Epithelial cell of prostate (primary cell): ENCODE data around the gene KCTD1.

ENCODE experiments used
- DNase-seq: peaks from one replicate; pipeline ENCODE4 v3.0.0-alpha.2; 2011; ENCODE audit warnings: low read depth, low spot score
- H3K27ac ChIP-seq: fragments of 450-650 bp; 2 replicates; pipeline ENCODE4 v1.5.1; 2017; ENCODE audit warnings: mild to moderate bottlenecking

Gene KCTD1

DNA sequence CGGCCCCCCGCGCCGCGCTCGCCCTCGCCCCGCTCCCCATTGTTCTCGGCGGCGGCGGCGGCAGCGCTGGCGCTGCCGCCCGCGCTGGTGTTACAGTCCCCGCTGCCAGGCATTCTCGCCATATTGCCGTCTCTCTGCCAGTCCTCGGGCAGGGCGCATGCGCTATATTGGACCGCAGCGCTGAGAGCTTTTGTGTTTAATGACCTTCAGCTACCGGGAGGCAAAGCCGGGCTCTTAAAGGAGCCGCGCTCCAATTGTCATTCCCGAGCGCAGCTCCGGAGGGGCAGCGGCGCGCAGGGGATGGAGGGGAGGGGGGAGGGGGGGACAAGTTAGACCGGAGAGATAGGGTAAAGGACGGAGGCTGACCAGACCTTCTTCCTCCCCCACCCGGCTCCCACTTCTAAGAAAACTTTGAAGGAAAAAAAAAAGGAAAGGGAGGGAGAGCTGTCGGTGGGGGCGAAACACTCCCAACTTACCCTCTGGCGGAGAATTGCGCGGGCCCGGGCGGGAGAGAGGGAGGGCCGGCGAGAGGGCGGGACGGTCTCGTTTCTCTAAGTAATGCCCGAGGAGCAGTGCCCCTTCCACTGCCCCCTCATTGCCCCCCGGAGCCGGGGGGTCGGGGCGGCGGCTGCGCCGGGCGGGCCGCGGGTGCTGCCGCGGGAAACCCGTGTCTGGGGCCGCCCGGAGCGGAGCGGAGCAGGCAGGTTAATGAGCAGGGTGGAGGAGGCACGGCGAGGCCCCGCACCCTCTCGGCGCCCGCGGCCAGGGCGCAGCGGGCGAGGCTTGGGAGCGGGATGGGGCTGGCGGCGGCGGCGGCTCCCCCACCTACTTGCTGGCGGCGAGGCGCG, at the start of gene KCTD1:
Gene KCTD1, minus strand, starts transcription at position 139 of the 848 bp plus-strand sequence. Its CDS starts 17 bp downstream, at position 122.
- peak within 1 kb of the TSS; percentile 94 for H3K27ac ChIP-seq
- no peak for DNase-seq

DNA sequence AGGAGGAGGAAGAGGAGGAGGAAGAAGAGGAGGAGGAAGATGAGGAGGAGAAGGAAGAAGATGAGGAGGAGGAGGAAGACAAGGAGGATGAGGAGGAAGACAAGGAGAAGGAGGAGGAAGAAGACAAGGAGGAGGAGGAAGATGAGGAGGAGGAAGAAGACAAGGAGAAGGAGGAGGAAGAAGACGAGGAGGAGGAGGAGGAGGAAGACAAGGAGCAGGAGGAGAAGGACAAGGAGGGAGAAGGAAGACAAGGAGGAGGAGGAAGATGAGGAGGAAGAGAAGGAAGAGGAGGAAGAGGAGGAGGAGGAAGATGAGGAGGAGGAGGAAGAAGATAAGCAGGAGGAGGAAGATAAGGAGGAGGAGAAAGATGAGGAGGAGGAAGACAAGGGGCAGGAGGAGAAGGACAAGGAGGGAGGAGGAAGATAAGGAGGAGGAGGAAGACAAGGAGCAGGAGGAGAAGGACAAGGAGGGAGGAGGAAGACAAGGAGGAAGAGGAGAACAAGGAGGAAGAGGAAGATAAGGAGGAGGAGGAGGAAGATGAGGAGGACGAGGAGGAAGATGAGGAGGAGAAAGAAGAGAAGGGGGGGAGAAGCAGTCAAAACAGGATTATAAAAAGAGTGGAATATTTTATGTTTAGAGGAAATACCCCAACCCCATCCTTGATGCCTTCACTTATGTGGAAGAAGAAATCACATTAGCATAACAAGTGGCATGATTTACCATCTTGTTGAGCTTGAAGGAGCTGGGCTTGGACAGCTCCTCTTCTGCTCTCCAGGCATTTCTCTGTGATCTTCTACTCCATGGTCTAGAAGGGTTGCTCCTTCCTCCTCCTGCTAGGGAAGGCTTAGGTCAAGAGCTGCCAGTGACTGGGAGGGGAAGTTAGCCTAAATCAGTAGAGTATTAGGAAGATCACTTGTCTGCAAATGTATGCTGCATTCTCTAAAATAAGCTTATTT, 45.3 kb upstream of the KCTD1 start:
- DNase-seq: no peak
- H3K27ac ChIP-seq: no peak overlapping the region

DNA sequence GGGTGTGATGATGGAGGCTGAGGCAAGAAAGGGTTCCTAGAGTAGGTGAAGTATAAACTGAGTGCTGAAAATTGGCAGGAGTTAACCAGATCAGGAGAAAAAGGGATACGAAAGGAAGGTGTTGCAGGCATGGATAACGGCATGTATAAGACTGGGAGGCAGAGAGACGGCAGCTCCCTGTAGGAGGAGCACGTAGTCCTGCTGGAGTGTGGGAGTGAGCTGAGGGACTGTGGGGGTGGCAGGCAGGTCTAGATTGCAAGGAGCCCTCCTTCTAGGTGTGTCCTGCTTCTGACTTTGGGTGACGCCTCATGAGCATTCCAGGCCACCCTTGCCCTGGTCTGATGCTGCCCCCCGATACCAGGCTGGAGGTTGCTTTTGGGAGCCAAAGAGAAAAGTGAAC, 36.4 kb upstream of the KCTD1 start:
- DNase-seq: no peak
- no peak overlapping the region for H3K27ac ChIP-seq

DNA sequence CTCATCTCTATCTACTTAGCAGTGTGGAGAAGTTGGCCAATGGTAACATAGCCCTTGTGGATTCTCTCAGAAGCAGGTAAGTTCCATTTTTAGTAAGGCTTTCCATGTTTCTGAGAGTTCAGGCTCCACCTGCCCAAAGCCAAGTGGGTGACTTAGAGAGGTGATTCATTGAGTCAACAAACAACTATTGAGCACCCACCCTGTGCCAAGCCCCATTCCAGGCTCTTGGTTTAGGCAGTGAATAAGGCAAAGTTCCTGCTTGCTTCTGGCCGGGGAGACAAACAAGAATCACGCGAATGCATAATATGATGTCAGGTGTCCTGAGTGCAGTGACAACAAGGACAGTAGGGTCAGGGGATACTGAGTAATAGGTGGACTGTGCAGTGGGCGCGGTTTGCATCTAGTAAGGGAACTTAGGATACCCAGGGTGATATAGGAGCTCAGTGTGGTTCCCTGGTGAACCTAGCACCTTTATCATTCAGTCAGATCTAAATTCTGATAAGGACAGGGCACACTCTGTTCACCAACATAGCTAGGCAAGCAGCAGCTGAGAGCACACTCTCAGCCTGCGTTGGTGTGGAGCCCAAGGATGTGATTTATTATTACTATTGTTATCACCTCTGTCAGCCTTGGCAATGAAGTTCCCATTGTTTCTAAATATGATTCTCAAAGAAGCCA, 31.7 kb upstream of the KCTD1 start:
- peak; percentile 87 for DNase-seq
- H3K27ac ChIP-seq: peak overlapping the region; percentile 79

- DNase-seq: no peak
- H3K27ac ChIP-seq: peak overlapping the region; percentile 70
Observed at GRCh38 chr18:26575865-26576217, 27.5 kb upstream of the KCTD1 start.

GRCh38 chr18:26574958-26575864, 26.9 kb upstream of the KCTD1 start:
- H3K27ac ChIP-seq: peak overlapping the region; percentile 70
- DNase-seq: peak; percentile 57

DNA sequence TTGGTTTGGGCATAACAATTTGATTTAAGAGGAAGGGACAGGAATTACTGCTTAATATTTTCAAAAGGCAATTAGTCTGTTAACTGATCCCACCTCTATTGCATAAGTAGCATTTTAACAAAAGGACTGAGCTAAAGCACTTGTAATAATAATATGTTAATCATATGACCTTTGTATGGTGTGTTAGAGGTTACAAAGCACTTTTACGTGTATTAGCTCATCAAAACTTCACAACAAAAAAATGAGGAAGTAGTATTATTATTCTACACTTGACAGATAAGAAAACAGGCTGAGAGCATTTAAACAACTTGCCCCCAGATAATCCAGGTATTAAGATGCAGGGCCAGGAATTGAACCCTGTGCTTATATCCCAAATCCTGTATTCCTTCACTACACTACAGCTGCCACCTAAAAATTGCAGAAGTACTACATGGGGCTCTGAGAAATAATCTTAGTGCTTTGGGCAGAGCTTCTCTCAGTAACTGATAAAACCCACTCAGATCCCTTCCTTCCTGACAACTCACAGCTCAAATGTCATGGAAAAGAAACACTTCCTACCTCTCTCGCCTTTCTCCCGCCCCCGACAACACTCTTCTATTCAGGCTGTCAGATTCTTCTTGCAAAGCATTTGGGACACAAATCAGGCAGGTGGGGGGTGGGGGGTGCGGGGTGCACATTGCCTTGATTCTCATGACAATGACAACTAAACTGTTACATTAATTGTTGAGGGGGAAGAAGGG, 20.7 kb upstream of the KCTD1 start:
- H3K27ac ChIP-seq: no peak overlapping the region
- no peak for DNase-seq

GRCh38 chr18:26568513-26568912, 20.2 kb upstream of the KCTD1 start:
- no peak for DNase-seq
- no peak overlapping the region for H3K27ac ChIP-seq

- no peak overlapping the region for H3K27ac ChIP-seq
- DNase-seq: no peak
Observed at GRCh38 chr18:26566874-26567555, 18.7 kb upstream of the KCTD1 start.

GRCh38 chr18:26565514-26565913, 17.2 kb upstream of the KCTD1 start:
- no peak overlapping the region for H3K27ac ChIP-seq
- DNase-seq: no peak

DNA sequence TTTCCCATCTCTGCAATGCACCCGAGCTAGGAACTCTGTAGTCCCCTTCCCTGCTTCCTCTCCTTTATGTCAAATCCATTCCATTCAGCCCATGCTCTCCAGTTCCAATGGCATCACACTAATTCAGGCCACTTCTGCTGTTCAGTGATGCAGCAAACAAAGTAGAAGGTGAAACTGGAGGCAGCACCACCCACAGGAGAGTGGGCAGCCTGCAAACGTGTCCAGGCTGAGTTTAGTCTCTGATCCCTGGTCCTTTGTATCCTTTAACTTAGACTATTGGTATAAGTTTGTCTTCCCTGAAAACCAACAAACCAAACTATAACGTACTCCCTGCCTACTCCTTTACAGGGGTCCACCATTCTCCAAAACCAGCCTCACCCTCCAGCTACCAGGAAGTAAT, 14.7 kb upstream of the KCTD1 start:
- DNase-seq: no peak
- no peak overlapping the region for H3K27ac ChIP-seq

- no peak overlapping the region for H3K27ac ChIP-seq
- no peak for DNase-seq
Observed at GRCh38 chr18:26562568-26562967, 14.2 kb upstream of the KCTD1 start.

DNA sequence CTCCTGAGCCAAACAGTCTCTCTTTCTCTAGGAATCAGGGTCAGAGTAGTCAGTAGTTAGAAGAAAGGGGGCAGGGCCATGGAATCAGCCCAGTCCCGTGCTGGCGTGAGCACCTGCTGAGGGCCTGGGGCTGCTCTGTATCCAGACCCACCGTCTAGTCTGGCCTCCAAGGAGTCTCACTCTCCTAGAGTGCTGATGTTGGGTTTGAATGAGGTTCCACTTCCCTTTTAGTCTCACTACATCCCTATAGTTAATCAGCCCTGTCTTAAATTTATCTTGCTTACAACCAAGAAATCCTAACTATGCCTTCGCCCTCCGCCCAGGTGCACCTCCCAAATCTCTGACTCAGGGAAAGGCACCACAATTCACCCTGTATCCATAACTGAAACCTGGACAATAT, 13.4 kb upstream of the KCTD1 start:
- DNase-seq: no peak
- H3K27ac ChIP-seq: no peak overlapping the region

GRCh38 chr18:26556573-26556972, 8.2 kb upstream of the KCTD1 start:
- DNase-seq: no peak
- no peak overlapping the region for H3K27ac ChIP-seq

DNA sequence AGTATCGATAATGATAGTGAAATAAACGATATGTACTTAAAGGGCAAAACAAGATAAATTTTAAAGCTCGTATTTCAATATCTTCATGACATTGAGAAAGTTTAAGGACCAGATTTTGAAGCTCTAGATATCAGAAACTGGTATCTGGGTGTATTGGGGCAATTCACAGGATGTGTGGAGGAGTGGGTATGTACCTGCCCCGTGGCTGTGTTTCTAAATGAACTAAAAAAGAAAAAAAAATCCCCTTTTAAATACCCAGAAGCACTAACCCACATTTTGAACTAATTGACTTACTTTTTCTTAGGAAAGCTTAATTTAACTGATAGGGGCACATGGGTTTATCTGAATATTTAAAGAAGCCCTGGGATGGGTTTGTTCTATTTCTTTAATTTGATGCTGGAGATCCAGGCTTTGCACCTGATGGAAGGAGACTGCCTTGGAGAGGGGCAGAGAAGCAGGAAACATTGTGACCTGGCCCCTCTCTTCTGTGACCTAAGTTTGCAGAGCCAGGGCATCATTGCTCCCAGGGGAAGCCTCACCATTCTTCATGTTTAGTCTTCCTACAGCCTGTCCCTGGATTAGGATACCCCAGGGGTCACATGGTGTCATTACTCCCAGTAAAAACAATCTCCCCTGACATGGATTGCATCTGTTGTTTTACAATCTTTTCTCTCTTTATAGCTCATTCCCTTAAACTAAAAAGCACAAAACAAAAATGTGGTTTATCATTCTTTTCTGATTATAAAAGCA, 7.6 kb upstream of the KCTD1 start:
- no peak for DNase-seq
- H3K27ac ChIP-seq: no peak overlapping the region

DNA sequence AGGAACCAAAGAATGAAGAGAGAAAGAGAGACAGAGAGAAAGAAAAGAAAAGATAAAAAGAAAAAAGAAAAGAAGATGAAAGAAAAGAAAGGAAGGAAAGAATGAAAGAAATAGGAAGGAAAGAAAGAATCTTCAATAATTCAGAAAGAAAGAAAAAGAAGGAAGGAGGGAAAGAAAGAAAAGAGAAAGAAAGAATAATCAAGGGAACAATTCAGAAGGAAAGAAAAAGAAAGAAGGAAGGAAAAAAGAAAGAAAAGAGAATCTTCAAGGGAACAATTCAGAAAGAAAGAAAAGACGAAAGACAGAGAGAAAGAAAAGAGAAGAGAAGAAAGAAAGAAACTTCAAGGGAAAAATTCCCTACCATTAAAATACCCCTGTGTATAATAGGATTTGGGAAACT, 5.6 kb upstream of the KCTD1 start:
- no peak for DNase-seq
- H3K27ac ChIP-seq: no peak overlapping the region

DNA sequence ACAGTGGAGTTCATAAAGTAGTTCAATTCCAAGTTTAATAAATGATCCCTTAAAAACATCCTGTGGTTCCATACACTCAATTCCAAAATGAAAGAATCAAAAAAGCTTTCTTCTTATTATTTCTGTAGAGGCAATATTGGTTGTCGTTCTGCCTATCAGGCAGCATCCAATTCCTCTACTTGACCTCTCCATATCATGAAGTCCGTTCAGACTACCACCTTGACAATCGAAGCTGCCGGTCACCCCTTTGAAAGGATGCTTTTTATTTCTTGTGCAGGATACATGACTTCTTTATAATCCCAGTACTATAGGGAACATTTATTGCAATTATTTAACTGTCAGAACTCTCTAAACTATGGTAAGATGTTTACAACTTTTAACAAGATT, 3.3 kb upstream of the KCTD1 start:
- no peak for DNase-seq
- no peak overlapping the region for H3K27ac ChIP-seq
